Sigmoid colon (tissue), 4 donors: ENCODE measurements around the gene NEK6.

Source experiments
- EP300 ChIP-seq, 4 donors: sonication (generic); formaldehyde crosslinking; IDR thresholded peaks; one replicate each; pipeline ENCODE4 v1.6.1; 2017; ENCODE audit warnings: antibody characterized with exemption in 4 of 4
- POLR2A ChIP-seq, 2 donors: fragments of 450-650 bp; IDR thresholded peaks; one replicate each; pipeline ENCODE4 v1.6.1; 2016; ENCODE audit warnings: antibody characterized with exemption in 2 of 2, mild to moderate bottlenecking in 2 of 2, moderate library complexity in 2 of 2
- POLR2AphosphoS5 ChIP-seq, 4 donors: sonication (generic); formaldehyde crosslinking; IDR thresholded peaks; one replicate each; pipeline ENCODE4 v1.6.1; 2017; ENCODE audit warnings: antibody characterized with exemption in 4 of 4
- TF ChIP-seq, protein P1 (sequence below), 4 experiments: fragments of 450-650 bp in 3 of 4; fragments of 200-600 bp in 1 of 4; IDR thresholded peaks; one replicate each; pipeline ENCODE4 v1.5.1; 2016 to 2019; ENCODE audit warnings: antibody characterized with exemption in 4 of 4, mild to moderate bottlenecking in 3 of 4, moderate library complexity in 2 of 4

DNA sequence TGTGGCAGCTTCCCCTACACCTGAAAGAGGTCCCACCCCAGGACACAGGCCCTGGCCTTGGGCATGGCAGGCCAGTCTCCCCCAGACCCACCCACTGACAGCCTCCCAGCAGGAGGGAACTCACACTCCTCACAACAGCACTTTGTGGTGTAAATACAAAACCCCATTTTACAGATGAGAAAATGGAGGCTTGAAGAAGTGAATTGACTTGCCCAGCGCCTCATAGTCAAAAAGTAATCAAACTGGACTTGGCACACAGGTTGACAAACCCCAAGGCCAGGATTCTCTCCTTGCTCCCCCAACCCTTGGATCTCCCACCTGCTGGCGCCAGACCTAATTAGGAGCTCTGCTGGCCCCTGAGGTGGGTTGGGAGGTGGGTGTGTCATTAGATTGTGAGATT is 29.2 kb upstream of the NEK6 start:
- TF ChIP-seq, protein P1, sequence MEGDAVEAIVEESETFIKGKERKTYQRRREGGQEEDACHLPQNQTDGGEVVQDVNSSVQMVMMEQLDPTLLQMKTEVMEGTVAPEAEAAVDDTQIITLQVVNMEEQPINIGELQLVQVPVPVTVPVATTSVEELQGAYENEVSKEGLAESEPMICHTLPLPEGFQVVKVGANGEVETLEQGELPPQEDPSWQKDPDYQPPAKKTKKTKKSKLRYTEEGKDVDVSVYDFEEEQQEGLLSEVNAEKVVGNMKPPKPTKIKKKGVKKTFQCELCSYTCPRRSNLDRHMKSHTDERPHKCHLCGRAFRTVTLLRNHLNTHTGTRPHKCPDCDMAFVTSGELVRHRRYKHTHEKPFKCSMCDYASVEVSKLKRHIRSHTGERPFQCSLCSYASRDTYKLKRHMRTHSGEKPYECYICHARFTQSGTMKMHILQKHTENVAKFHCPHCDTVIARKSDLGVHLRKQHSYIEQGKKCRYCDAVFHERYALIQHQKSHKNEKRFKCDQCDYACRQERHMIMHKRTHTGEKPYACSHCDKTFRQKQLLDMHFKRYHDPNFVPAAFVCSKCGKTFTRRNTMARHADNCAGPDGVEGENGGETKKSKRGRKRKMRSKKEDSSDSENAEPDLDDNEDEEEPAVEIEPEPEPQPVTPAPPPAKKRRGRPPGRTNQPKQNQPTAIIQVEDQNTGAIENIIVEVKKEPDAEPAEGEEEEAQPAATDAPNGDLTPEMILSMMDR (IDR thresholded peaks at IDR 0.05) = no peak
- TF ChIP-seq POLR2A (IDR thresholded peaks at IDR 0.05) (no peak), POLR2AphosphoS5 (IDR thresholded peaks at IDR 0.05) (no peak), EP300 (IDR thresholded peaks at IDR 0.05) (no peak)
